Measurements from ENCODE around the gene RUFY1.
"Not testable (repeated sequence)": the region's sequence is repeated elsewhere in the genome, so short reads cannot be mapped to it uniquely, and the experiment has no call there.

Gene RUFY1

GRCh38 chr5:179542170-179542569 is 8.2 kb upstream of the RUFY1 start:
- no peak for DNase-seq

GRCh38 chr5:179543275-179543674 is 7.1 kb upstream of the RUFY1 start:
- DNase-seq: not testable (repeated sequence)

- no peak for DNase-seq
These were observed 2.7 kb downstream of the RUFY1 start for GRCh38 chr5:179553006-179553405.

- DNase-seq: no peak
These were observed 3.5 kb downstream of the RUFY1 start for GRCh38 chr5:179553875-179554274.

GRCh38 chr5:179554981-179555380 is 4.6 kb downstream of the RUFY1 start:
- DNase-seq: no peak

GRCh38 chr5:179558261-179558799 is 8.0 kb downstream of the RUFY1 start:
- DNase-seq: not testable (repeated sequence)

- DNase-seq: peak in 1 of 2 experiments; percentile 48
These were observed 8.6 kb downstream of the RUFY1 start for GRCh38 chr5:179558932-179559283.

- DNase-seq: peak; percentile 97 to 98
These were observed 9.2 kb downstream of the RUFY1 start for GRCh38 chr5:179559284-179560252.

GRCh38 chr5:179564526-179564925 is 14.2 kb downstream of the RUFY1 start:
- no peak for DNase-seq

GRCh38 chr5:179568721-179569120 is 18.4 kb downstream of the RUFY1 start:
- no peak for DNase-seq

- DNase-seq: no peak
These were observed 22.0 kb downstream of the RUFY1 start for GRCh38 chr5:179572386-179572785.

- DNase-seq: no peak
These were observed 27.1 kb downstream of the RUFY1 start for GRCh38 chr5:179577286-179577960.

GRCh38 chr5:179585941-179586401 is 35.6 kb downstream of the RUFY1 start:
- no peak for DNase-seq

GRCh38 chr5:179588166-179588565 is 37.8 kb downstream of the RUFY1 start:
- DNase-seq: no peak

- DNase-seq: no peak
These were observed 45.6 kb downstream of the RUFY1 start for GRCh38 chr5:179595916-179596315.

- DNase-seq: peak; percentile 47 to 82
These were observed 46.1 kb downstream of the RUFY1 start for GRCh38 chr5:179596421-179596820.

GRCh38 chr5:179599100-179599499 is 48.7 kb downstream of the RUFY1 start:
- no peak for DNase-seq

- no peak for DNase-seq
These were observed 49.2 kb downstream of the RUFY1 start for GRCh38 chr5:179599566-179599965.

GRCh38 chr5:179599973-179600372 is 49.6 kb downstream of the RUFY1 start:
- DNase-seq: no peak

GRCh38 chr5:179601871-179602625 is 51.7 kb downstream of the RUFY1 start:
- no peak for DNase-seq

GRCh38 chr5:179603308-179603707 is 53.0 kb downstream of the RUFY1 start:
- no peak for DNase-seq

GRCh38 chr5:179605026-179605833 is 54.9 kb downstream of the RUFY1 start:
- DNase-seq: no peak
